Smooth muscle cell (in vitro differentiated cells): ENCODE results near the gene RASSF7. TPM values are rescaled to one million over a fixed set of nuclear protein-coding genes. Genes with fewer than 3 reads are reported as not detected.

Source experiments
- DNase-seq: peaks from one replicate; lab custom pipeline; 2025; ENCODE audit not compliant: unreplicated experiment; lab: John Stamatoyannopoulos, UW
- H2AFZ ChIP-seq: fragments of 200-600 bp; sonication (generic); 2 replicates; pipeline ENCODE4 v1.6.0; 2016; ENCODE audit warnings: antibody characterized with exemption, low read depth, mild to moderate bottlenecking
- H3F3A ChIP-seq: fragments of 200-600 bp; sonication (generic); 2 replicates; pipeline ENCODE4 v1.6.0; 2017; ENCODE audit warnings: antibody characterized with exemption, low read depth
- H3K27ac ChIP-seq: fragments of 200-600 bp; sonication (generic); 2 replicates; pipeline ENCODE4 v1.5.1; 2016; ENCODE audit warnings: low read depth, mild to moderate bottlenecking
- H3K27me3 ChIP-seq: fragments of 200-600 bp; sonication (generic); 2 replicates; pipeline ENCODE4 v1.6.1; 2016; ENCODE audit warnings: low read depth, mild to moderate bottlenecking
- H3K36me3 ChIP-seq: fragments of 200-600 bp; sonication (generic); 2 replicates; pipeline ENCODE4 v1.5.1; 2016; ENCODE audit warnings: low read depth
- H3K4me1 ChIP-seq: fragments of 200-600 bp; sonication (generic); 2 replicates; pipeline ENCODE4 v1.5.1; 2016; ENCODE audit warnings: low read depth
- H3K4me2 ChIP-seq: fragments of 200-600 bp; sonication (generic); 2 replicates; pipeline ENCODE4 v1.6.0; 2016; ENCODE audit warnings: mild to moderate bottlenecking
- H3K4me3 ChIP-seq: fragments of 200-600 bp; sonication (generic); 2 replicates; pipeline ENCODE4 v1.5.1; 2016; ENCODE audit warnings: mild to moderate bottlenecking
- H3K79me2 ChIP-seq: fragments of 200-600 bp; sonication (generic); 2 replicates; pipeline ENCODE4 v1.6.0; 2016; ENCODE audit warnings: low read depth, mild to moderate bottlenecking
- H3K9ac ChIP-seq: fragments of 200-600 bp; sonication (generic); 2 replicates; pipeline ENCODE4 v1.6.0; 2016; ENCODE audit warnings: low read depth
- H3K9me3 ChIP-seq: fragments of 200-600 bp; sonication (generic); replicated peaks from 2 replicates; pipeline ENCODE4 v1.5.1; 2016; ENCODE audit warnings: low read depth
- H4K20me1 ChIP-seq: fragments of 200-600 bp; sonication (generic); 2 replicates; pipeline ENCODE4 v1.6.0; 2016; ENCODE audit warnings: low read depth
- WGBS: methylation state at CpG from one replicate; pipeline ENCODE4 v1.1.7; 2016; ENCODE audit warnings: low lambda C conversion rate; 5-methylcytosine and 5-hydroxymethylcytosine counted together
- polyA plus RNA-seq: library from polyadenylated mRNA; unstranded; fragments of >200 nt; fragmentation: Nextera tagmentation; extraction: Ambion mirVana; gene quantifications from 2 replicates; pipeline ENCODE4 v1.2.1, GENCODE V29; 2016
- total RNA-seq: library from RNA; depleted of rRNA; stranded (reverse); fragments of >200 nt; gene quantifications from 2 replicates; pipeline ENCODE4 v1.2.3, GENCODE V29; 2014
- TF ChIP-seq, protein P1 (sequence below): fragments of 200-600 bp; sonication (generic); IDR thresholded peaks from 2 replicates; pipeline ENCODE4 v1.5.1; 2017; ENCODE audit warnings: borderline replicate concordance, mild to moderate bottlenecking, antibody characterized with exemption; ENCODE audit not compliant: insufficient read depth, poor library complexity, severe bottlenecking

RASSF7 gene
- total and polyA plus RNA-seq, 2 experiments from 2014 or later = 18.6 to 20.4 TPM

DNA sequence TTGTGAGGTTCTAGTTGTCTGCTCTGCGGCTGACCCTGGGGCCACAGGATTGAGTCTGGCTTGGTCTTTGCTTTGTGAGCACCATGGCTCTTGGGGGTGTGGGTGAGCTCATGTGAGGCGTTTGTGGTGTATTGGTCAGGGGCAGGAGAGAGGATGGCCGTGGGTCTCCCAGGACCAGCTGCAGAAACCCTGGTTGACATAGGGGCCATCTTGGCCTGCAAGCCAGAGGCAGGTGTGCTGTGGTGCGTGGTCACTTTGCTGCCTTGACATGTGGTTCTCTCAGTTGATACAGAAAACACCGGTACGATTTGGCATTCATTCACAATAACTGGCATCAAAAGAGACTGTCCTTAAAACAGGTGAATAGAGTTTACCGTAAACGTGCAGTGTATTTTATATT, 26.8 kb downstream of the RASSF7 start:
- H3F3A ChIP-seq = no peaks in the 10 kb centered on the region
- no peak overlapping the region for H2AFZ ChIP-seq
- no peak overlapping the region for H3K9ac ChIP-seq
- no peak overlapping the region for H3K4me3 ChIP-seq
- H3K9me3 ChIP-seq = no peaks in the 10 kb centered on the region
- no peaks in the 10 kb centered on the region for H3K4me1 ChIP-seq
- H3K79me2 ChIP-seq = peaks cover 52% of the 10 kb centered on the region
- no peak for DNase-seq
- peak overlapping the region; percentile 14 for H3K4me2 ChIP-seq
- H3K27me3 ChIP-seq = no peaks in the 10 kb centered on the region
- TF ChIP-seq, protein P1, sequence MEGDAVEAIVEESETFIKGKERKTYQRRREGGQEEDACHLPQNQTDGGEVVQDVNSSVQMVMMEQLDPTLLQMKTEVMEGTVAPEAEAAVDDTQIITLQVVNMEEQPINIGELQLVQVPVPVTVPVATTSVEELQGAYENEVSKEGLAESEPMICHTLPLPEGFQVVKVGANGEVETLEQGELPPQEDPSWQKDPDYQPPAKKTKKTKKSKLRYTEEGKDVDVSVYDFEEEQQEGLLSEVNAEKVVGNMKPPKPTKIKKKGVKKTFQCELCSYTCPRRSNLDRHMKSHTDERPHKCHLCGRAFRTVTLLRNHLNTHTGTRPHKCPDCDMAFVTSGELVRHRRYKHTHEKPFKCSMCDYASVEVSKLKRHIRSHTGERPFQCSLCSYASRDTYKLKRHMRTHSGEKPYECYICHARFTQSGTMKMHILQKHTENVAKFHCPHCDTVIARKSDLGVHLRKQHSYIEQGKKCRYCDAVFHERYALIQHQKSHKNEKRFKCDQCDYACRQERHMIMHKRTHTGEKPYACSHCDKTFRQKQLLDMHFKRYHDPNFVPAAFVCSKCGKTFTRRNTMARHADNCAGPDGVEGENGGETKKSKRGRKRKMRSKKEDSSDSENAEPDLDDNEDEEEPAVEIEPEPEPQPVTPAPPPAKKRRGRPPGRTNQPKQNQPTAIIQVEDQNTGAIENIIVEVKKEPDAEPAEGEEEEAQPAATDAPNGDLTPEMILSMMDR = no peak
- peak overlapping the region; percentile 95 for H3K27ac ChIP-seq
- H3K36me3 ChIP-seq = peaks cover 6% of the 10 kb centered on the region
- 88% methylated on average over 8 of the region's 8 CpGs for WGBS
- peaks cover 93% of the 10 kb centered on the region for H4K20me1 ChIP-seq

DNA sequence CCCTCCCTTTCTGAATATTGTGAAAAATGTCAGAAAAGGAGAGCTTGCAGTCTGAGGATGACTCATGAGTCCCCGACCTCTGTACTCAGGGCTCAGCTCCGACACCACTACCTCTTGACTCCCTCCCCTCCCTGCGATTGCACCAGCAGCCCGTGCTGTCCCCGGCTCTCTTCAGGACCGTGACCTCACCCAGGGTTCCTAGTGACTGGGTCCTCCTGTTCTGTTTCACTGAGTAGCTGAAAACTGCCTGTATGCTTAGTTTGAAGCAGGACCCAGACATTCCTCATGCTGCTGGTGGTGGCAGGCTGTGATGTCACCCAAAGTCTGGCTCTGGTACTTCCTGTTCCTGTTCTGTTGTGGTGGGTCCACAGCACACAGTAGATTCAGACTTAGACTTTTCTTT, 27.2 kb downstream of the RASSF7 start:
- Histone ChIP-seq H3K27ac (peak overlapping the region; percentile 95), H3K27me3 (no peaks in the 10 kb centered on the region), H3K36me3 (peaks cover 6% of the 10 kb centered on the region), H3K9me3 (no peaks in the 10 kb centered on the region), H3F3A (no peaks in the 10 kb centered on the region), H3K4me1 (no peaks in the 10 kb centered on the region), H3K79me2 (peaks cover 48% of the 10 kb centered on the region), H3K4me3 (no peak overlapping the region), H3K9ac (peak overlapping the region; percentile 64), H4K20me1 (peaks cover 90% of the 10 kb centered on the region), H3K4me2 (peak overlapping the region; percentile 14), H2AFZ (no peak overlapping the region)
- WGBS = 9% methylated on average over 6 of the region's 6 CpGs
- TF ChIP-seq, protein P1 = no peak
- DNase-seq = no peak

DNA sequence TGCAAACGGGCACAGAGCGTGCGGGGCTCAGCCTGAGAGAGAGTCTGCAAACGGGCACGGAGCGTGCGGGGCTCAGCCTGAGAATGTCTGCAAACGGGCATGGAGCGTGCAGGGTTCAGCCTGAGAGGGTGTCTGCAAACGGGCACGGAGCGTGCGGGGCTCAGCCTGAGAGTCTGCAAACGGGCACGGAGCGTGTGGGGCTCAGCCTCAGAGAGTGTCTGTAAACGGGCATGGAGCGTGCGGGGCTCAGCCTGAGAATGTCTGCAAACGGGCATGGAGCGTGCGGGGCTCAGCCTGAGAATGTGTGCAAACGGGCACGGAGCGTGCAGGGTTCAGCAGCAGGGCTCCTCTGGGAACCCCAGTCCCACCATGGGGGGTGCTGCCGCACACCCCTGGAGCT, 29.0 kb downstream of the RASSF7 start:
- Histone ChIP-seq H3K9ac (no peak overlapping the region), H3K27me3 (no peaks in the 10 kb centered on the region), H3K4me3 (no peak overlapping the region), H3F3A (no peaks in the 10 kb centered on the region), H3K79me2 (peaks cover 37% of the 10 kb centered on the region), H3K9me3 (no peaks in the 10 kb centered on the region), H3K4me2 (no peak overlapping the region), H3K4me1 (no peaks in the 10 kb centered on the region), H4K20me1 (peaks cover 89% of the 10 kb centered on the region), H3K36me3 (peaks cover 6% of the 10 kb centered on the region), H2AFZ (no peak overlapping the region), H3K27ac (no peak overlapping the region)
- 99% methylated on average over 23 of the region's 26 CpGs for WGBS
- TF ChIP-seq, protein P1 = no peak
- no peak for DNase-seq

DNA sequence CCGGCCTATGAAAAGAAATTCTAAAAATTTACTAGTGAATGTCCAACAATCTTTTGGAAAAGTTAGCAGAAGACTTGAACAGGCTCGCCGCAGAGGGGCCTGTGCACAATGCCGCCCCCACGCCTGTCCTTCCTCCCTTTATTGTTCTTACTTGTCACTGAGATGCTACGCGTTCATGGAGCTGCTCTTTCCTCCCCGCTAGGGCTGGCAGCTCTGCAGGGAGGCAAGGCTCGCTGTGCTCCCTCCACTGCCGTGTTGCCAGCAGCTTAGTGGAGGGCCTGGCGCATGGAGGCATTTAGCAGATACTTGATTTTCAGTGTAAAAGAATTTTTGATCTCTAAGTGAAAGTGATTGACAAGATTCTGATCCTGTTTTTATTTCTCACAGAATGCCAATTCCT, 30.2 kb downstream of the RASSF7 start:
- peaks cover 86% of the 10 kb centered on the region for H4K20me1 ChIP-seq
- 92% methylated on average over 11 of the region's 11 CpGs for WGBS

More for the DNA sequence above, 30.2 kb downstream of the RASSF7 start:
- no peaks in the 10 kb centered on the region for H3K9me3 ChIP-seq
- TF ChIP-seq, protein P1 = no peak
- H3K79me2 ChIP-seq = peaks cover 42% of the 10 kb centered on the region
- H3K4me1 ChIP-seq = no peaks in the 10 kb centered on the region
- H3K4me3 ChIP-seq = no peak overlapping the region
- no peak for DNase-seq
- no peak overlapping the region for H3K9ac ChIP-seq
- no peaks in the 10 kb centered on the region for H3K27me3 ChIP-seq
- H2AFZ ChIP-seq = no peak overlapping the region
- H3F3A ChIP-seq = no peaks in the 10 kb centered on the region
- H3K27ac ChIP-seq = no peak overlapping the region
- no peak overlapping the region for H3K4me2 ChIP-seq
- peaks cover 6% of the 10 kb centered on the region for H3K36me3 ChIP-seq
